Activated CD4-positive, alpha-beta T cell treated with anti-CD3 and anti-CD28 coated beads, Interleukin-2, amount 50 U/mL, for 1 hour (primary cell): ENCODE measurements around the gene OAF.

Source experiments
- DNase-seq: peaks from one replicate; pipeline ENCODE4 v3.0.0-alpha.2; 2020

Gene OAF

DNA sequence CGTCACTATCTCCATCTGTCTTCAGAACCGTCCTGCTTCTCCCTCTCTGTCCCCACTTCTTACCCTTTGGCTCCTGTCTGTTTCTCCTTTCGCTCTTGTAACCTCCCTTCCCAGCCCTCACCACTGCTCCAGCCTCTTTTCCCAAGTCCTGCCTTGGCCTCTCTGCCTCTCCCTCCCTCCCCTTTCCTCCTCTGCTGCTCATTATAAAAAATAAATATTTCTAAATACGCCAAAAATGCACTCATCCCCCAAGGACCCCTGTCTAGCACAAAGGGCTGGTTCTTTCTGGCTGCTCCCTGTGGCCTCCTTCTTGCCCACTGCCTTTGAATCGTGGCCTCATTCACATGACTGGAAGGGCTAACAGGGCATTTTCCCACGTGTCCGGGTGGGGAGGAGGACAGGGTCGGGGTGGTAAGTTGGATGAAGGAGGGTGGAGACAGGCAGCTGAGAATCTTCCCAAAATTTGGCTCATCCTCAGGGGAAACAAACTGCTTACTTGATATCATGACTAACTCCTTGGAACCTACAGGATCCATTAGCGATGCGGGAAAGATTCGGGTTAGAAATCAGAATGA, 26.4 kb upstream of the OAF start:
- DNase-seq, result no peak

DNA sequence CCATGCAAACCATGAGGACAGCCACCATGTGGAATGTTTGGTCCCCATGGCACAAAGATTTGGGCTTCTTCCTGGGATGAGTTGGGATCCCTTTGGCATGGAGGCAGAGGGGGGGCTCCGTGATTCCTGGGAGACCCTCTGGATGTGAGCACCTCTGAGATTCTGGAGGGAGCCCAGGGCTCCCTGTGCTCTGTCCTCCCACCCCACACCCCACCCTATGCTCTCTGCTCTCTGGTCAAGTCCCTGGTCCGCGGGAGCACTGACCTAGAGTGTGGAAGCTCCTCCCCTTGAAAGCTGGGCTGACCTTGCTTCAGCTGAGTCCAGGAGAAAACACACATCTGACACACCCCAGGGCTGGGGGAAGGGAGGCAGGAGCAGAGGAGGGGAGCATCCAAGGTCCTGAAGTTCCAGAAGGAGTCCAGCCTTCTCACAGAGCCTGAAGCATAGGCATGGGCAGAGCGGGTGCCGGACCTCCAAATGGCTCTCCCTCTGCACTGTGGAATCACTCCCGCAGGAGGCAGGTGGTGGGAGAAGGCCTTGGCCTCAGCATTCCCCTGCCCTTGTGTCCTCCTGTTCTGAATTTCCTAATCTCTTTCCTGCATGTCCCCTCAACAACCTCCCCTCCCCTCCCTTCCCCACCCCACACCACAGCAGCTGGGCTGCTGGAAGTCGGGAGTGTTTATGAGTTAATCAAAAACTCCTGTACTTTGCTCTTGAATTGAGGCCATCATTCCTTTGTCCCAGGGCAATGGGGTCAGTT, 25.7 kb upstream of the OAF start:
- no peak for DNase-seq

DNA sequence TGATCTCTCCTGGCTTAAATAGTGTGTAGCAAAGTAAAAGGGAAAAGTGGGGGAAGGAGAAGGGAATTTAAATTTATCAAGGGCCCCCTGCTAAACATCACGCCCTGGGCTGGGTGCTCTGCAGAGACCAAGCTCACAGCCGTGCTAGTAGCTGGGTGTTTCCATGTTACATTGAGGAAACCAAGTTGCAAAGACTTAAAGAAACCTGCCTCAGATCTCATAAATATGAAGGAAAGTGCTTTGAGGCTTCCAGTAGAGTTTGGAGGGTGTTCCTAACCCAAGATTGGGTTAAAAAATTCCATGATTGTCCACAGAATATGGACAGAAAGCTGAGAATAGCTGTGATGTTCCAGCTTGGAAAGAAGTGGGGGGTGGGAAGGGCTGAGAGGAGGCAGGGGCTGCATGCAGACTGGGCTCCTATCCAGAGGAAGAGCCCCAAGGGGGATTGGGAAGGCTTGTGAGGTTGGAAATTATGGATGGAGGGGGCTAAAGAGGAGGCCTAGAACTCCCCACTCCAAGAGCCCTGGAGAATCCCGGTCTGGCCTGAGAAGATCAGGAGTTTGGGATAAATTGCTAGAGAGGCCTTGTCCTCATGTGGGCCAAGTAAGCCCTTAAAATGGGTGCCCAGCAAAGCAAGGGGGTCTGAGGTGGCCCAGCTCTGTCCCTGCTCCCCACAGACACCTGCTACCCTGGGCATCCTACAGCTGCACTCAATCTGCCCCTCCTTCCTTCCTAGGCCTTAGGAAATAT, 25.0 kb upstream of the OAF start:
- DNase-seq, result no peak

DNA sequence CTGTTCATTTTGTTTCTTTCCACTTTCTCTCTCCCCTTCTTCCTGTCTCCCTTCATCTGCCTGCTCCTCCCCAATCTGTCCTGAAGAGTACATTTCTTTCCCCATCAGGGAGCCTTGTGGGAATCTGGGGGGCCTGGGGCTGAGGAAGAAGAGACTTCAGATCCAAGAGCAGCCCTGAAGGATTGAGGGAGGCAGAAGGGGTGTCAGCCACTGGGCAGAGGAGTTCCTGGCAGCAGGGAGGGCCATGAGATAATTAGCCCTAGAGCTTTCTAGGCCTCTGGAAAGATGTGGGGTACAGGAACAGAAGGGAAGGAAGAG, 24.4 kb upstream of the OAF start:
- DNase-seq, result no peak

DNA sequence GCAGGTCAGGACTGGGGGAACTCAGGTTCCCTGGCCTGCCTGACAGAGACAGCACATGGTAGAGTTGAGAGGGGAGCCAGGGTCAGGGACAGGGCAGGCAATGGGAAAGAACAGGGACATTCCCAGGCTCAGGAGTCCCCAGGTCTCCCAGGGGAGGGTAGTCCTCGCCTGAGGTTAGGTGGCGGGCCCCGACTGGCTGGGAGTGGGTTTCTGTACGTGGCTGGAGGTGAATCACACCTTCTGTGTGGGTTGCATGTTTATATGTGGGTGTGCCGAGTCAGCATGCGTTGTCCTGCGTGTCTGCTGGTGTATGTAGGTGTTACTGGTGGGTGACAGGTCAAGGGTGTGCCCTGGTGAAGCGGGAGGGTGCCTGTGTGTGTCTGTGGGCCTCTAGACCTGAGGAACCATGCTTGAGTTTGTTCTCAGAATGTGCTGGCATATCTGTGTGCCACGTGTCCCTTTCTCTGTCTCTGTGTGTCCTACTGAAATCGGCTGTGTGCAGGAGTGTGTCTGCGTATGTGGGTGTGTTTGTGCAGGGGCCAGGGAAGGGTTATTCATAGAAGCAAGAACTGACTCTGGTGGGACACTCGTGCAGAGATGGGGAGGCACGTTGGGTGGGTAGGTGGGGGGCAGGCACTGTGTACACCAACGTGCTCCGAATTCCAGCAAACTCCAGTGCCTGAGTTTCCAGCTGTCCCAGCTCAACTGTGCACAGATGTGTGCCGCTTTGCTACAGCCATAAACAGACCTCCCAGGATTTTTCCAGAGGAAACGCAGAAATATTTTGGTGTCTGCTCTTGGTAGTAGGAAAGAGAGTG, 23.8 kb upstream of the OAF start:
- DNase-seq, result no peak

DNA sequence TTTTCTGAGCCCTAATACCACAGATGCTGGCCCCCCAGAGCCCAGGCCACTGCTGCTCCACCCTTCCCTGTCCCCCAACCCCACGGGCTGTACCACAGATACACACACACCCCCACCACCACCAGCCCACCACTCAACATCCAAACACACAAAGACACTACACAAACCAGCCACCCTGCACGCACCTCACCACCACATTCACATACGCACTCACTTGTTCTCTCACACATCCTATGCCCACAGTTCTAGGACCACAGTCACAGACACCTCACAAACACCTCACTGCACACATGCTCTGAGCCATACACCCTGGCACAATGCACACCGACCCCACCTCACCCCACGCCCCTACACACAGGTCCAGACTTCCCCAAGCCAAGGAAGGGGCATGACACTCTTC, 22.5 kb upstream of the OAF start:
- DNase-seq, result no peak

- no peak for DNase-seq
Measured at GRCh38 chr11:120188811-120189455, 21.9 kb upstream of the OAF start.

GRCh38 chr11:120191058-120191457, 19.8 kb upstream of the OAF start:
- no peak for DNase-seq

- DNase-seq, result no peak
Measured at GRCh38 chr11:120192831-120193625, 17.8 kb upstream of the OAF start.

- no peak for DNase-seq
Measured at GRCh38 chr11:120194166-120194565, 16.7 kb upstream of the OAF start.

- no peak for DNase-seq
Measured at GRCh38 chr11:120195601-120196320, 15.1 kb upstream of the OAF start.

GRCh38 chr11:120196826-120197225, 14.0 kb upstream of the OAF start:
- DNase-seq, result no peak

- no peak for DNase-seq
Measured at GRCh38 chr11:120197251-120197891, 13.5 kb upstream of the OAF start.

GRCh38 chr11:120197977-120198376, 12.9 kb upstream of the OAF start:
- no peak for DNase-seq

DNA sequence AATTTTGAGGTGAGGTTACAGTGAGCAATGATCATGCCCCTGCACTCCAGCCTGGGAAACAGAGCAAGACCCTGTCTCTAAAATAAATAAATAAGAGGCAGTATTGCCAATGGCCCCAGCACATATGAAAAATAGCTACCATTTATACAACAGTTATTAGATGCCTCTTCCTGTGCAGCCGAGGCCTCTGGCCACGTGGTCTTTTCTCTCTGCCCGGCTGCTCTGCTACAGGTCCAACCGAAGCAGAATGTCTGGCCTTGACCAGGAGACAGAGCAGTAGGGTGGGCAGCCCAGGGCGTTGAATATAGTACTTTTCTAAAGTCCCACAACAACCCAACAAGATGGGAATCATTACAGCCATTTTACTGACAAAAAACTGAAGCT, 12.4 kb upstream of the OAF start:
- no peak for DNase-seq

GRCh38 chr11:120198787-120199469, 11.9 kb upstream of the OAF start:
- no peak for DNase-seq

- DNase-seq, result no peak
Measured at GRCh38 chr11:120199613-120200012, 11.2 kb upstream of the OAF start.

GRCh38 chr11:120200677-120201076, 10.2 kb upstream of the OAF start:
- no peak for DNase-seq

GRCh38 chr11:120201653-120202052, 9.2 kb upstream of the OAF start:
- DNase-seq, result no peak

DNA sequence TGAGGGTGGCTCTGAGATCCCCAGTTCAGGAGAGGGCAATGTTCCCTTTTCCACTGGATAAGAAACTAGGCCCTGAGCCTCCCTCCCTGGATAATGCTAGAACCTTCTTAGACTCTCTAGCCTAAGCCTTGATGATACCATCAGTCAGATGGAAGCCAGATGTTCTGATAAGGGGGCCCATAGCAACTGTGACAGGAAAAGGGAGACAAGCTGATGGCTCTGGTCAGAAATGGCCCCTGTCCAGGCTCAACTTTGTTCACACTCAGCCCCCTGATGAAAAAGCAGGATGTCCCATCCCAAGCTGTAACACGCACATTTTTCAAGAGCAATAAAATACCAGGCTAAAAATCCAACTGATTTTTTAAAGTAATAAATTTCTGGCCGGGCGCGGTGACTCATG, 7.2 kb upstream of the OAF start:
- DNase-seq, result no peak
